Measurements from ENCODE around the gene CCDC60.

Gene CCDC60

DNA sequence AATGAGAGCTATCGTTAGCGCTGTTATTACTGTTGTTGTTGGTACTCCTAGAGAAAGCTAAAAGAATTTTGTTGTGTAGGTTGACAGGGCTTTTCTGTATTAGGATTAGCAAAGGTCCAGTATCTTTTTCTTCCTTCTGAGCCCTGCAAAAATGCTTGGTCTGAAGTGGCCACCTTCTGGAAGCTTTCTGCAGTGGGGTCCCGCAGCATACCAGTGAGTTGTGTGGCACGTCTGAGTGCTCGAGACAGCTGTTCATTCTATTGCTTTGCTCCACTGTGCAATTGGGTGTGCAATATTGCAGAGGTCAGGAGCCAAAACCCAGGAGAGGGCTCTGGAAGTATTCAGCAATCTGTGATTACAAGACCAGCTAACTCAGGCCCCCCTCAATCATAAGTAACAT lies 57.1 kb downstream of the CCDC60 start:
- no peak for DNase-seq

- no peak for DNase-seq
These were observed 59.1 kb downstream of the CCDC60 start for GRCh38 chr12:119393677-119394076.

DNA sequence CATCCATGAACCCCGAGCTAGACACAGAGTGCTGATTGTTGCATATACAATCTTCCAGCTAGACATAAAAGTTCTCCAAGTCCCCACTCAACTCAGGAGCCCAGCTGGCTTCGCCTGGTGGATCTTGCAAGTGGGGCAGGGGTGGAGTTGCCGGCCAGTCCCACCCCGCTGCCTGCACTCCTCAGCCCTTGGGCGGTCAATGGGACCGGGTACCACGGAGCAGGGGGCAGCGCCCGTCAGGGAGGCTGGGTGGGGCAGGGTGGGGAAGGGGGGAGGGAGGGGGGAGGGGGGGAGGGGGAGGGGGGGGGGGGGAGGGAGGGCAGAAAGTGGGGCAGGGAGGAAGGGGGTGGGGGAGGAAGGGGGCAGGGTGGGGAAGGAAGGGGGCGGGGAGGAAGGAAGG lies 63.0 kb downstream of the CCDC60 start:
- DNase-seq, result no peak

DNA sequence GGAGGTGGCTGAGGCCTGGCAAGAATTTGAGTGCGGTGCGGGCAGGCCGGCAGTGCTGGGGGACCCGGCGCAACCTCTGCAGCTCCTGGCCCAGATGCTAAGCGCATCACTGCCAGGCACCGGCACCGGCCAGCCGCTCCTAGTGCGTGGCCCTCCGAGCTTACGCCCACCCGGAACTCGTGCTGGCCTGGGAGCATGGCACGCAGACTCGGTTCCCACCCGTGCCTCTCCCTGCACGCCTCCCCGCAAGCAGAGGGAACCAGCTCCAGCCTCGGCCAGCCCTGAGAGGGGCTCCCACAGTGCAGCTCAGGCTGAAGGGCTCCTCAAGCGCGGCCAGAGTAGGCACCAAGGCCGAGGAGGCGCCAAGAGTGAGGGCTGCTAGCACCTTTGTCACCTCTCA lies 63.7 kb downstream of the CCDC60 start:
- DNase-seq, result no peak

DNA sequence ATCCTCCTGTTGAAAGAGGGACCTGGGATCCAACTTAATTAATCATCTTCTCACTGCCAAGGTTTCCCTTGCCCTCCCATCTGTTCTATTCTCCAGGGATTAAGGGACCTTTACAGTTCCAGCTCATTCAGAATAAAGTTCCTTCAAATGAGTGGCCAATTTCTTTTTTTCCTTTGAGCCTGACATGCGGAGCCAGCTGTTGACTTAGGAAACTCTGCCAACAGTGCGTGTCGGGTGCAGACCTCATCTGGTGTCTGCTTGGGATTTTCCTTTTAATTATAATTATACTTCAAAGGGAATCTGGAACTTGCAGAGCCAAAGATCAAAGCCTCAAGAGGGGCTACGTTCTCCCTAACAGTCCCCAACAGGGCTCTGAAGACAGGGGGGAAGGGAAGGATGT lies 64.8 kb downstream of the CCDC60 start:
- no peak for DNase-seq

GRCh38 chr12:119406308-119406707 lies 71.8 kb downstream of the CCDC60 start:
- DNase-seq, result no peak

- no peak for DNase-seq
These were observed 72.3 kb downstream of the CCDC60 start for GRCh38 chr12:119406811-119407210.

GRCh38 chr12:119409043-119409442 lies 74.5 kb downstream of the CCDC60 start:
- DNase-seq, result no peak

- no peak for DNase-seq
These were observed 75.9 kb downstream of the CCDC60 start for GRCh38 chr12:119410396-119410795.

- DNase-seq, result no peak
These were observed 77.8 kb downstream of the CCDC60 start for GRCh38 chr12:119412306-119412705.

GRCh38 chr12:119412811-119413794 lies 78.6 kb downstream of the CCDC60 start:
- peak; percentile 68 to 78 (median 72) for DNase-seq

DNA sequence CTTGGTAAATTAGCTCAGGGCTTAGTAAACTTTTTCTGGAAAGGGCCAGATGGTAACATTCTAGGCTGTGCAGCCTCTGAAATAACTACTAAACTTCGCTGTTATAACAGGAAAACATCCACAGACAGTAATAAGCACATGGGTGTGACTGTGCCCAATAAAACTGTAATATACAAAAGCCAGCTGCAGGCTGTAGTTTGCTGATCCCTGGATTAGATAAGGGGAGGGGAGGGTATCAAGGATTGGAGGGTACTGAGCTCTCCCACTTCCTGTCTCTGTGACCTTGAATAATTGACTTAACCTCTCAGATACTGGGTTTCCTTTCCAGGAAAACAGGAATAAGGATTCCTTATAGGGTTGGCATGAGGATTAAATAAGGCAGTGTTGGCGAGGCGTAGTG lies 81.2 kb downstream of the CCDC60 start:
- no peak for DNase-seq

DNA sequence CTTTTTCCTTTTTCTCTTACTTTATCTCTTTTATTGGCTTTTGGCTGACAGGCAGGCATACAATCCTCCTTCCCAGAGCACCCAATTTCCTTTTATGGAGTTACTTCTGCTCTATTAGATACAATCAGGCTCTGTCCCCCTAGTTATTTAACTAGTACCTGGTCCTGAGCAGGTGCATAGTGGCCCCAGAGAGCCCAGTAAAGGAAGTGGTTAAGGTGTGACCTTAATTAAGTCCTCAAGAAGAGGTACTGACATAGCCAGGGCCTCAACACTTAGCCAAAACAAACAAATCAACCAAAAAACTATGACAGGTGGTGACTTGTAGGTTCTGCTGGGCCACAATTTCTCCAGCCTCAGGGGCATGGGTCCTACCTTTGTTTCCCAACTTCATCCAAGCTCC lies 82.9 kb downstream of the CCDC60 start:
- DNase-seq, result no peak

GRCh38 chr12:119419381-119419780 lies 84.9 kb downstream of the CCDC60 start:
- no peak for DNase-seq

- no peak for DNase-seq
These were observed 88.8 kb downstream of the CCDC60 start for GRCh38 chr12:119423285-119423684.

GRCh38 chr12:119425623-119426022 lies 91.1 kb downstream of the CCDC60 start:
- DNase-seq, result no peak

DNA sequence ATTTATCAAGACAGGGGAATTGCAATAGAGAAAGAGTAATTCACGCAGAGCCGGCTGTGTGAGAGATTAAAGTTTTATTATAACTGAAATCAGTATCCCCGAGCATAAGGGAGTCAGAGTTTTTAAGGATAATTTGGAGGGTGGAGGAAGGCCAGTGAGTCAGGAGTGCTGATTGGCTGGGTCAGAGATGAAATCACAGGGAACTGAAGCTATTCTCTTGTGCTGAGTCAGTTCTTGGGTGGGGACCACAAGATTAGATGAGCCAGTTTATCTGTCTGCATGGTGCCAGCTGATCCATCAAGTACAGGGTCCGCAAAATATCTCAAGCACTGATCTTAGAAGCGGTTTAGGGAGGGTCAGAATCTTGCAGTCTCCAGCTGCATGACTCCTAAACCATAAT lies 96.6 kb downstream of the CCDC60 start:
- DNase-seq, result no peak

DNA sequence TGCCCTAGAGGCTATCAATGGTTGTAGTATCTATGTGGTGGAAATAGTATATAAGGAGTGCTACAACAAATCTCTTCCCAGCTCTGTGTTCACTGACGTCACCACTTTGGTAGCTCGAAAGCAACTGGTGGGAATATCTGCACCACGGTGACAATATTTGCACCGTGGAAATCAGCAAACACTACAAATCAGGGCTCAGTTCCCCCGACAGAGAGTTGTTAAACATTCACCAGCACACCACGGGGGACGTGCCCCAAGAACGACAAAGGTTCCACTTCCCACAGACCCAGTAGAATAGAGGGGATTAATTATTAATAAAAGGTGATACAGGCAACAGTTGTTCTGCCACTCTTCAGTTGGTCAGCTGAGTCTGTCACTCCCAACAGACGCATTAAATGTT lies 98.4 kb downstream of the CCDC60 start:
- DNase-seq, result no peak

DNA sequence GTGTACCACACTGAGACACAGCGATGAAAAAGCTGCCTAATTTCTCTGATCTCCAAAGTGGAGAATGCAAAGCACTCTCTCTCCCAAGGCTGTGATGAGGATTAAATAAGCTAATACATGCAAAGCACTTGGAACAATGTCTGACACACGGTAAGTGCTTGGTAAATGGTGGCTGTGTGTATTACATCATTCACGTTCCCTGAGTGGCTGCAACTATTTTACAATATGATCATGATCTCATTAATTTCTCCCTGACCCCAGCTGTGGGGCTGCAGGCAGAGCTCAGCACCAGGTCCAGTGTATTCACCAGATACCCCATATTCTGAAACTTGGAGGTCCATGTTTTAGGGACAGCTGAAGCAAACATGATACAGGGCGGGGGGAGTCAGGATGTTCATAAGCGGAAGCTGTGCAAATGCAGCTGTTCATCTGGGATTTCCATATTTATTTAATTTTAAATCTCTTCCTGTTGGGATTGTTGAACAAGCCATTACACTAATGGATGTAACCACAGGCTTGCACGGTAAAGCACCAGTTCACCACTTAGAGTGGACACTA lies 106.4 kb downstream of the CCDC60 start:
- DNase-seq, result no peak

- DNase-seq, result peak; percentile 59 to 73 (median 66)
These were observed 110.0 kb downstream of the CCDC60 start for GRCh38 chr12:119444462-119445044.

GRCh38 chr12:119446459-119446858 lies 111.9 kb downstream of the CCDC60 start:
- DNase-seq, result no peak

- no peak for DNase-seq
These were observed 112.6 kb downstream of the CCDC60 start for GRCh38 chr12:119447126-119447525.

DNA sequence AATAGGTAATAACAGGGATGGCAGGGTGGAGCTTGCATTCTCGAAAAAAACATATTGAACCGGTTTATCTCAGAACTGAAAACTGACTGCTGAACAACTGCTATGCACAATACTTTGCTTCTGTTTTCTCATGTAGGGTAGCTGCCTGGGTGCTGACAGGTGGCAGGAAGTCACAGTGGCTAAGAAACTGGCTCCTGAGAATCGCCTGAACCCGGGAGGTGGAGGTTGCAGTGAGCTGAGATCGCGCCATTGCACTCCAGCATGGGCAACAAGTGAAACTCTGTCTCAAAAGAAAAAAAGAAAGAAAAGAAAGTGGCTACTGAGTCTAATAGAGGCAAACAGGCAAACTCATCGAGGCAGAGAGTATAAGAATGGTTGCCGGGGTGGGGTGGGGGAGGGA lies 113.1 kb downstream of the CCDC60 start:
- DNase-seq, result no peak

DNA sequence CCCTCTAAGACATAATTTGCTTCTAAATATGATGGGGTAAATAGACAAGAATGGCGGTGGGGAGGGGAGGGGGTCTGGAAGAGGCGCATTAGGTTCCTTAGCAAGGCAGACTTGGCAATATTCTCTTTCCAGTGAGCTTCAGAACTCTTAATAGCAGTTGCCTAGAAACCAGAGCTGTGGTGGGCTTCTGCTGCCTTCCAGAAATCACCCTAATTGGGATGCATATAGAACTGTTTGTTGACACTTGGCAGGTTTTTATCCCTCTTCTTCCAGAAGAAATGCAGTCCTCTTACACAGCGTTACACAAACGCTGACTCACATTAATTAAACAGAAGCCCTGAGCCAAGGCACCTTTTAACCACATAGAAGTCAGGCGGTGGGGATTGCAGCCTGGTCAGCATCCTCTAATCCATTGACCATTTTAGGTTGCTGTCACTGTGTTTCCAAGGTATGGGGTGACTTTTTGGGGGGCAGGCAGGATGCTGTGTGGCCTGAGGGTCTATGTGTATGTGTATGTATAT lies 114.1 kb downstream of the CCDC60 start:
- DNase-seq, result no peak

Measured in suppressor macrophage (primary cell).